GM12878 (cell line): ENCODE results near the gene CHTOP. TPM values are rescaled to one million over a fixed set of nuclear protein-coding genes. Genes with fewer than 3 reads are reported as not detected.

Experiments
- ATAC-seq: fragments of 200-7000 bp; cut with Tn5 transposase; 3 replicates; pipeline ENCODE4 v1.9.1; 2020; ENCODE audit warnings: mild to moderate bottlenecking, moderate library complexity
- BruUV-seq: library from RNA; stranded (reverse); fragments of 400-500 nt; replicated peaks from 2 replicates; lab custom pipeline; 2021; lab: Mats Ljungman, UMichigan
- CTCF ChIA-PET: fragments of 300-600 bp; sonication (Branson Sonifier 250); formaldehyde crosslinking; extraction: SDS; loops from one replicate; lab custom pipeline; 2021; ENCODE audit warnings: inconsistent platforms; lab: Yijun Ruan, JAX
- POLR2A ChIA-PET: fragments of 350-600 bp; formaldehyde crosslinking; extraction: SDS; loops from one replicate; lab custom pipeline; 2021; ENCODE audit warnings: inconsistent platforms; lab: Charles Lee
- RAD21 ChIA-PET: fragments of 300-600 bp; sonication (Branson Sonifier 250); formaldehyde crosslinking; loops from one replicate; lab custom pipeline; 2023; ENCODE audit warnings: antibody characterized with exemption; ENCODE audit not compliant: unreplicated experiment; lab: Charles Lee
- SMC1A ChIA-PET: fragments of 300-600 bp; sonication (Branson Sonifier 250); formaldehyde crosslinking; loops from one replicate; lab custom pipeline; 2023; ENCODE audit not compliant: unreplicated experiment, uncharacterized antibody; lab: Charles Lee
- DNase-seq: peaks from one replicate; pipeline ENCODE4 v3.0.0-alpha.2; 2011; ENCODE audit warnings: low read depth, low spot score
- FAIRE-seq: peaks from 3 replicates; lab custom pipeline; 2011; peaks lifted over from hg19 to GRCh38; lab: Jason Lieb, UNC
- H2AFZ ChIP-seq: 2 replicates; pipeline ENCODE4 v1.6.0; 2011; ENCODE audit warnings: low read depth, low read length, control low read depth; ENCODE audit not compliant: control insufficient read depth
- H3K27ac ChIP-seq: 2 replicates; pipeline ENCODE4 v1.5.1; 2011; ENCODE audit warnings: control low read depth; ENCODE audit not compliant: control insufficient read depth, insufficient read depth
- H3K27me3 ChIP-seq, 2 experiments: replicated peaks in 1 of 2; 2 replicates each; pipeline versions ENCODE4 v1.6.0 to v1.6.1; 2011; ENCODE audit warnings: low read length in 1 of 2; ENCODE audit not compliant: control insufficient read depth in 2 of 2, insufficient read depth in 2 of 2
- H3K36me3 ChIP-seq, 2 experiments: 2 replicates each; pipeline ENCODE4 v1.5.1; 2011; ENCODE audit warnings: low read length in 1 of 2; ENCODE audit not compliant: control insufficient read depth in 2 of 2, insufficient read depth in 2 of 2
- H3K4me1 ChIP-seq: 2 replicates; pipeline ENCODE4 v1.6.1; 2011; ENCODE audit warnings: mild to moderate bottlenecking, low read length, moderate library complexity, mixed read lengths; ENCODE audit not compliant: control insufficient read depth, insufficient read depth
- H3K4me2 ChIP-seq: 2 replicates; pipeline ENCODE4 v1.6.0; 2011; ENCODE audit warnings: control low read depth; ENCODE audit not compliant: control insufficient read depth, insufficient read depth
- H3K4me3 ChIP-seq: fragments of 200-600 bp; sonication (generic); 2 replicates; pipeline ENCODE4 v1.5.1; 2016
- H3K79me2 ChIP-seq: 2 replicates; pipeline ENCODE4 v1.6.0; 2011; ENCODE audit warnings: low read length; ENCODE audit not compliant: control insufficient read depth, insufficient read depth
- H3K9ac ChIP-seq: 2 replicates; pipeline ENCODE4 v1.8.0; 2011; ENCODE audit warnings: low read length, control low read depth, mixed read lengths; ENCODE audit not compliant: control insufficient read depth, insufficient read depth
- H3K9me3 ChIP-seq: replicated peaks from 3 replicates; pipeline ENCODE4 v1.5.1; 2011; ENCODE audit warnings: mild to moderate bottlenecking, low read length; ENCODE audit not compliant: control insufficient read depth, insufficient read depth
- H4K20me1 ChIP-seq: 2 replicates; pipeline ENCODE4 v1.6.0; 2011; ENCODE audit not compliant: control insufficient read depth, insufficient read depth
- BCL3 ChIP-seq: IDR thresholded peaks from 2 replicates; pipeline ENCODE4 v1.6.1; 2011; ENCODE audit warnings: borderline replicate concordance, low read depth, mild to moderate bottlenecking, moderate library complexity, low read length; ENCODE audit not compliant: insufficient read depth, poor library complexity, severe bottlenecking
- CBX3 ChIP-seq: fragments of 200-600 bp; sonication (generic); IDR thresholded peaks from 2 replicates; pipeline ENCODE4 v1.6.1; 2016; ENCODE audit warnings: low read depth, borderline replicate concordance
- CEBPZ ChIP-seq: fragments of 150-350 bp; IDR thresholded peaks from 2 replicates; pipeline ENCODE4 v1.6.1; 2016; ENCODE audit warnings: low read depth, low read length
- E4F1 ChIP-seq: fragments of 450-650 bp; IDR thresholded peaks from 2 replicates; pipeline ENCODE4 v1.6.1; 2018; ENCODE audit warnings: borderline replicate concordance, mild to moderate bottlenecking; ENCODE audit not compliant: partially characterized antibody
- EED ChIP-seq: sonication (generic); IDR thresholded peaks from 2 replicates; pipeline ENCODE4 v1.6.1; 2016; ENCODE audit warnings: antibody characterized with exemption, low read depth
- EGR1 ChIP-seq, 2 experiments: IDR thresholded peaks; 1 replicate in 1 of 2; 2 replicates in 1 of 2; pipeline ENCODE4 v1.6.1; 2011 to 2012; ENCODE audit warnings: low read depth in 2 of 2, low read length in 2 of 2, borderline replicate concordance in 1 of 2, mild to moderate bottlenecking in 1 of 2, moderate library complexity in 1 of 2
- ETV6 ChIP-seq, 2 experiments: fragments of 450-650 bp in 1 of 2; IDR thresholded peaks in 1 of 2; conservative IDR thresholded peaks in 1 of 2; 2 replicates each; pipeline ENCODE4 v1.6.1; 2014; ENCODE audit warnings: antibody characterized with exemption in 1 of 2, borderline replicate concordance in 1 of 2, low read depth in 1 of 2, mild to moderate bottlenecking in 1 of 2, moderate library complexity in 1 of 2
- KAT2A ChIP-seq: conservative IDR thresholded peaks from 2 replicates; pipeline ENCODE4 v1.6.1; 2011; ENCODE audit warnings: low read depth, low read length; ENCODE audit not compliant: control insufficient read depth
- MYC ChIP-seq: IDR thresholded peaks from 2 replicates; pipeline ENCODE4 v1.6.1; 2011; ENCODE audit warnings: mild to moderate bottlenecking, low read length, moderate library complexity, inconsistent platforms; ENCODE audit not compliant: insufficient read depth, insufficient replicate concordance, insufficient read length, severe bottlenecking
- RAD21 ChIP-seq: IDR thresholded peaks from 2 replicates; pipeline ENCODE4 v1.6.1; 2011; ENCODE audit warnings: mild to moderate bottlenecking, low read depth, low read length, moderate library complexity; ENCODE audit not compliant: insufficient read depth
- ZBED1 ChIP-seq: IDR thresholded peaks from 2 replicates; pipeline ENCODE4 v1.6.1; 2016; ENCODE audit warnings: borderline replicate concordance
- WGBS: methylation state at CpG from one replicate; pipeline ENCODE4 v1.1.6; 2016; ENCODE audit warnings: low lambda C conversion rate; ENCODE audit not compliant: insufficient replicate concordance, insufficient coverage; ENCODE audit errors: missing lambda C conversion rate; 5-methylcytosine and 5-hydroxymethylcytosine counted together
- in situ Hi-C: fragments of 300-500 bp; cut with MboI; formaldehyde crosslinking; loops from 9 replicates; pipeline ENCODE4 v1.14.3; 2018; ENCODE audit warnings: mixed read lengths
- intact Hi-C: fragments of 100-400 bp; cut with micrococcal nuclease; formaldehyde crosslinking; loops from one replicate; pipeline ENCODE4 v1.14.2; 2022; ENCODE audit not compliant: unreplicated experiment
- polyA plus RNA-seq, 11 experiments: library from polyadenylated mRNA; depleted of rRNA in 4 of 11; unstranded in 6 of 11; stranded (reverse) in 5 of 11; fragments of >200 nt; fragmentation: Nextera tagmentation in 4 of 11; fragmentation: Illumina TruSeq in 1 of 11; extraction: Ambion mirVana in 4 of 11; extraction: Trizol in 1 of 11; gene quantifications; 1 replicate in 1 of 11; 2 replicates in 10 of 11; pipeline versions ENCODE4 v1.2.1 to v1.2.3, GENCODE V29; 2011 to 2016; ENCODE audit warnings: inconsistent platforms in 2 of 11, missing spikeins in 2 of 11, low read depth in 1 of 11
- total RNA-seq, 4 experiments: library from RNA; depleted of rRNA in 3 of 4; stranded (reverse); fragments of >200 nt in 3 of 4; fragmentation: Illumina TruSeq in 1 of 4; extraction: Trizol in 1 of 4; gene quantifications; 2 replicates each; pipeline versions ENCODE4 v1.2.1 to v1.2.3, GENCODE V29; 2013 to 2021

CHTOP gene
- total and polyA plus RNA-seq, 10 of the 15 experiments (the other 5 are each of a cell fraction or from before 2014, with no cell fraction given), result 8.4 to 93.8 (median 52.3) TPM

GRCh38 chr1:153643100-153643499, 9.2 kb downstream of the CHTOP start:
- H2AFZ ChIP-seq, result no peak overlapping the region
- H4K20me1 ChIP-seq, result no peaks in the 10 kb centered on the region
- BruUV-seq, result no TSS peak
- DNase-seq (no peak), FAIRE-seq (no peak), ATAC-seq (no peak)
- H3K4me2 ChIP-seq, result no peak overlapping the region
- intact Hi-C loops, result no loop called here
- H3K27me3 ChIP-seq, result no peaks in the 10 kb centered on the region
- SMC1A ChIA-PET, result interaction anchor here (0.7 to 2.1 kb wide), 6 partner anchors 9 to 70 kb away, joined by 3 to 13 read pairs (median 4); partner anchors contain the start of genes CHTOP and ILF2
- WGBS, result 93% methylated on average over 11 of the region's 11 CpGs
- H3K27ac ChIP-seq, result no peak overlapping the region
- no peaks in the 10 kb centered on the region for H3K9me3 ChIP-seq
- CTCF ChIA-PET, result interaction anchor here (0.6 to 3.8 kb wide), 8 partner anchors 10 to 154 kb away, joined by 3 to 20 read pairs (median 6); partner anchors contain the start of gene S100A13
- TF ChIP-seq ZBED1, result no peak
- TF ChIP-seq RAD21, result no peak
- TF ChIP-seq MYC, result no peak
- no peak for TF ChIP-seq BCL3
- no peak for TF ChIP-seq E4F1
- no peak for TF ChIP-seq CEBPZ
- TF ChIP-seq CBX3, result no peak
- TF ChIP-seq EED, result no peak
- TF ChIP-seq EGR1 (IDR thresholded peaks at IDR 0.05; ENCODE audit: borderline replicate concordance in 1 of 2, low read depth in 2 of 2, low read length in 2 of 2), result no peak
- TF ChIP-seq KAT2A, result no peak
- no peak for TF ChIP-seq ETV6 (conservative IDR thresholded peaks at IDR 0.05 in 1 of 2, IDR thresholded peaks at IDR 0.05 in 1 of 2; ENCODE audit: borderline replicate concordance in 1 of 2, low read depth in 1 of 2)
- in situ Hi-C loops, result no loop called here
- RAD21 ChIA-PET, result interaction anchor here (0.9 to 1.4 kb wide), 3 partner anchors 9 to 71 kb away, joined by 4 to 6 read pairs (median 4); partner anchors contain the start of gene CHTOP
- peaks cover 16 to 55% of the 10 kb centered on the region in 2 experiments for H3K36me3 ChIP-seq
- H3K4me1 ChIP-seq, result no peaks in the 10 kb centered on the region
- POLR2A ChIA-PET, result interaction anchor here (0.7 to 6.7 kb wide), 4 partner anchors 9 to 320 kb away, joined by 3 to 35 read pairs (median 4); partner anchors contain the start of genes CHTOP and SLC39A1
- no peak overlapping the region for H3K9ac ChIP-seq
- H3K4me3 ChIP-seq, result no peak overlapping the region
- peaks cover 2% of the 10 kb centered on the region for H3K79me2 ChIP-seq
